Measurements from ENCODE around the gene TCP11L2.

The TCP11L2 gene

DNA sequence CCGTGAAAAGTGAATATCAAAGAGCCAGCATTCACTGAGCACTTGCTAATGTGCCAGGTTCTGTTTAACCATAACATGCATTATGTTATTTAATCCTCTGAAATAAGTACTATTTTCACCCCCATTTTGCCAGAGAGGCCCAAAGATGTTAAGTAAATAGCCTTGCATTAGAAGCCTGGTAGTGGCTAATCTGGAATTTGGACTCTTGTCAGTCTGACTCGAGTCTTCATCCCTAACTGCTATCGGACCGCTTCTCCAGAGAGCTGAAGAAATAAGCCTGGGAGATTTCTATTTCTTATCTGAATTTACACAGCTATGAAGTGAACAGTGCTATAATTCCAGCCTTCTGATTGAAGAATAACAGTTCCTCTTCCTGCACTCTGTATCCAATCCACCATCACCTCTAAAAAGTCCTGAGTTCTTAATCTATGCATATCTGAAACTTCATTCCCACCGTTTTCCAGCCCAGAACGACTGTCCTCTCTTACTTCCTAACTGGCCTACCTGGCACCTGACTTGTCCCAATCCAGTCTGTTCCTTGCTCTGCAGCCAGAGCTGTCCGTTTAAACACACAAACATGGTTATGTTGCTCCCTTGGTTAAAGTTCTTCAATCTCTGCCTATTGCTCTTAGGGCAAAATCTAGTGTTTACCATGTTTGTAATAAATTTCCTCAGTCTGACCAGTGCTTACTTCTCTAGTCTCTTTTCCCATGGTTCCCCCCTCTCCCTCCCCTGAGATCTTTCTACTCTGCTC, 57.3 kb downstream of the TCP11L2 start:
- Histone ChIP-seq H3K27ac (replicated peaks; ENCODE audit: low read length) (no peak overlapping the region), H3K18ac (ENCODE audit: low read length) (no peak overlapping the region), H2BK120ac (ENCODE audit: low read depth, low read length) (no peak overlapping the region), H2AK5ac (ENCODE audit: low read depth, low read length) (no peak overlapping the region), H2BK15ac (ENCODE audit: low read length) (no peak overlapping the region), H3K4ac (ENCODE audit: low read length) (no peak overlapping the region), H3K23ac (ENCODE audit: low read depth, low read length, poor library complexity) (no peak overlapping the region), H3K4me3 (ENCODE audit: low read length in 2 of 2) (no peak overlapping the region), H2BK5ac (ENCODE audit: low read length) (no peak overlapping the region), H2BK12ac (ENCODE audit: low read length) (no peak overlapping the region), H4K8ac (ENCODE audit: low read depth, low read length) (no peak overlapping the region), H3K4me1 (ENCODE audit: control insufficient read depth in 2 of 2, insufficient read depth in 1 of 2, low read depth in 1 of 2, low read length in 2 of 2) (peaks cover 2 to 7% of the 10 kb centered on the region in 2 donors), H3K14ac (ENCODE audit: low read length) (no peak overlapping the region), H3K9ac (ENCODE audit: low read depth, low read length, poor library complexity) (no peak overlapping the region), H3K79me1 (ENCODE audit: low read depth, low read length) (peaks cover 7% of the 10 kb centered on the region), H2AFZ (ENCODE audit: low read length) (no peak overlapping the region), H3K9me3 (replicated peaks in 1 of 2; ENCODE audit: control insufficient read depth in 2 of 2, insufficient read depth in 1 of 2, low read depth in 1 of 2, low read length in 2 of 2) (no peaks in the 10 kb centered on the region), H3K27me3 (ENCODE audit: control insufficient read depth in 3 of 3, insufficient read depth in 3 of 3, low read depth in 1 of 3, low read length in 3 of 3) (no peaks in the 10 kb centered on the region), H3K4me2 (ENCODE audit: insufficient read depth, low read length, poor library complexity, severe bottlenecking) (no peak overlapping the region), H4K91ac (ENCODE audit: low read depth, low read length, poor library complexity) (no peak overlapping the region), H3K36me3 (replicated peaks in 1 of 2; ENCODE audit: control insufficient read depth in 2 of 2, insufficient read depth in 2 of 2, low read length in 2 of 2) (peaks cover 0 to 8% of the 10 kb centered on the region in 2 donors)
- no peak for DNase-seq (ENCODE audit: low spot score)
- WGBS, 2 donors (ENCODE audit: extremely low coverage in 2 of 2, insufficient read length in 2 of 2, insufficient replicate concordance in 1 of 2) = no CpG with 5 or more reads among the region's 7 CpGs

DNA sequence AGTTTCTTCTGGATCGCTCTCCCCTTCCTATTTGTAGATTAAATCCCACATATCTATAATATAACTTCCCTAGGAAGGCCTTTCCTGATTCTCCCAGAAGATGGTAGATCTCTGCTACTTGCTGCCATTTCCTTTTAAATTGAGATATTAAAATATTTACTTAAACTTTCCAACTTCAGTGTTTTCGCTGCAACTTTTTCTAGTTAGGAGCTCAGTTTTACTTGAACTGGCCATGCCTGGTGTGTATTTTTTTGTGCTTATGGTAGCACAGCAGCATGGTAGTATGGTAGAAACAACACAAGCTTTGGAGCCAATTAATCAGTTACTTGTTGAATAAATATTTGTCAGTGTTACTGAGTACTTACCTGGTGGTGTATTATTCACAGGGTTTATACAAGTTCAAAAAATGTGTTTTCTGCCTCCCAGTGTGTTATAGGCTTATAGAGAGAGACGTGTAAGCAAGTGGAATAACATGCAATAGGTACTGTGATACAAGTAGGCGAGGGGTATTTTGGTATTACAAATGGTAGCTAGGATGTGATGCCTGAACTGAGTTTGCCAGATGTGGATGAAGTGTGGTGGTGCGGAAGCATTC, 58.0 kb downstream of the TCP11L2 start:
- no peak overlapping the region for H2BK15ac ChIP-seq (ENCODE audit: low read length)
- H3K4ac ChIP-seq (ENCODE audit: low read length) = no peak overlapping the region
- H3K27ac ChIP-seq (replicated peaks; ENCODE audit: low read length) = no peak overlapping the region
- no peak overlapping the region for H3K4me2 ChIP-seq (ENCODE audit: insufficient read depth, low read length, poor library complexity, severe bottlenecking)
- DNase-seq (ENCODE audit: low spot score) = no peak
- peaks cover 7% of the 10 kb centered on the region for H3K79me1 ChIP-seq (ENCODE audit: low read depth, low read length)
- H3K9ac ChIP-seq (ENCODE audit: low read depth, low read length, poor library complexity) = no peak overlapping the region
- H3K4me3 ChIP-seq (ENCODE audit: low read length in 2 of 2) = no peak overlapping the region
- WGBS, 2 donors (ENCODE audit: extremely low coverage in 2 of 2, insufficient read length in 2 of 2, insufficient replicate concordance in 1 of 2) = no CpG with 5 or more reads among the region's 5 CpGs
- H3K23ac ChIP-seq (ENCODE audit: low read depth, low read length, poor library complexity) = no peak overlapping the region
- H3K4me1 ChIP-seq (ENCODE audit: control insufficient read depth in 2 of 2, insufficient read depth in 1 of 2, low read depth in 1 of 2, low read length in 2 of 2) = peaks cover 2 to 7% of the 10 kb centered on the region in 2 donors
- no peak overlapping the region for H2BK120ac ChIP-seq (ENCODE audit: low read depth, low read length)
- H2BK12ac ChIP-seq (ENCODE audit: low read length) = no peak overlapping the region
- no peak overlapping the region for H2AFZ ChIP-seq (ENCODE audit: low read length)
- H3K9me3 ChIP-seq (replicated peaks in 1 of 2; ENCODE audit: control insufficient read depth in 2 of 2, insufficient read depth in 1 of 2, low read depth in 1 of 2, low read length in 2 of 2) = no peaks in the 10 kb centered on the region
- no peak overlapping the region for H4K91ac ChIP-seq (ENCODE audit: low read depth, low read length, poor library complexity)
- no peak overlapping the region for H2AK5ac ChIP-seq (ENCODE audit: low read depth, low read length)
- no peak overlapping the region for H3K14ac ChIP-seq (ENCODE audit: low read length)
- H4K8ac ChIP-seq (ENCODE audit: low read depth, low read length) = no peak overlapping the region
- H3K36me3 ChIP-seq (replicated peaks in 1 of 2; ENCODE audit: control insufficient read depth in 2 of 2, insufficient read depth in 2 of 2, low read length in 2 of 2) = peaks cover 0 to 8% of the 10 kb centered on the region in 2 donors
- no peak overlapping the region for H2BK5ac ChIP-seq (ENCODE audit: low read length)
- no peaks in the 10 kb centered on the region for H3K27me3 ChIP-seq (ENCODE audit: control insufficient read depth in 3 of 3, insufficient read depth in 3 of 3, low read depth in 1 of 3, low read length in 3 of 3)
- H3K18ac ChIP-seq (ENCODE audit: low read length) = no peak overlapping the region

DNA sequence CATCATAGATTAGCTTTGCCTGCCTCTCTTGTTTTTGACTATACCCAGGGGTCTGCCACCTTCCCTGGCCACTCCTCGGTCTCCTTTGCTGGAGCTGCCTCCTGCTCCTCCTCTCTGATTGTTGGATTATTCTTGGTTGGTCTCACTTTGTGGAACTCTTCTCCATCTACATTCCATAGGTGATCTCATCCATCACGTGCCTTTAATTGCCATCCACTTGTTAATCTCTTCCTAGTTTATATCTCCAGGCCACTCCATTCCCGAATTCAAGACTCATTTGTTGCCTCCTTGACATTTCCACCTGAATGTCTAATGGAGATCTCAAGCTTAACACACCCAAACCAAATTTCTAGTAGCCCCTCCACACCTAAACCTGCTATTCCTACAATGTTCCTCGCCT, 60.4 kb downstream of the TCP11L2 start:
- Histone ChIP-seq H3K9ac (ENCODE audit: low read depth, low read length, poor library complexity) (no peak overlapping the region), H3K23ac (ENCODE audit: low read depth, low read length, poor library complexity) (no peak overlapping the region), H4K8ac (ENCODE audit: low read depth, low read length) (no peak overlapping the region), H3K14ac (ENCODE audit: low read length) (no peak overlapping the region), H3K27ac (replicated peaks; ENCODE audit: low read length) (no peak overlapping the region), H2BK15ac (ENCODE audit: low read length) (no peak overlapping the region), H2BK12ac (ENCODE audit: low read length) (no peak overlapping the region), H3K4me1 (ENCODE audit: control insufficient read depth in 2 of 2, insufficient read depth in 1 of 2, low read depth in 1 of 2, low read length in 2 of 2) (peaks cover 2 to 3% of the 10 kb centered on the region in 2 donors), H3K4ac (ENCODE audit: low read length) (no peak overlapping the region), H2AFZ (ENCODE audit: low read length) (no peak overlapping the region), H2BK5ac (ENCODE audit: low read length) (no peak overlapping the region), H3K36me3 (replicated peaks in 1 of 2; ENCODE audit: control insufficient read depth in 2 of 2, insufficient read depth in 2 of 2, low read length in 2 of 2) (peaks cover 0 to 30% of the 10 kb centered on the region in 2 donors), H3K79me1 (ENCODE audit: low read depth, low read length) (peaks cover 7% of the 10 kb centered on the region), H3K27me3 (ENCODE audit: control insufficient read depth in 3 of 3, insufficient read depth in 3 of 3, low read depth in 1 of 3, low read length in 3 of 3) (no peaks in the 10 kb centered on the region), H2BK120ac (ENCODE audit: low read depth, low read length) (no peak overlapping the region), H3K4me3 (ENCODE audit: low read length in 2 of 2) (no peak overlapping the region), H3K18ac (ENCODE audit: low read length) (no peak overlapping the region), H4K91ac (ENCODE audit: low read depth, low read length, poor library complexity) (no peak overlapping the region), H3K4me2 (ENCODE audit: insufficient read depth, low read length, poor library complexity, severe bottlenecking) (no peak overlapping the region), H2AK5ac (ENCODE audit: low read depth, low read length) (no peak overlapping the region), H3K9me3 (replicated peaks in 1 of 2; ENCODE audit: control insufficient read depth in 2 of 2, insufficient read depth in 1 of 2, low read depth in 1 of 2, low read length in 2 of 2) (no peaks in the 10 kb centered on the region)
- no peak for DNase-seq (ENCODE audit: low spot score)
- no CpG with 5 or more reads among the region's 4 CpGs for WGBS, 2 donors (ENCODE audit: extremely low coverage in 2 of 2, insufficient read length in 2 of 2, insufficient replicate concordance in 1 of 2)

DNA sequence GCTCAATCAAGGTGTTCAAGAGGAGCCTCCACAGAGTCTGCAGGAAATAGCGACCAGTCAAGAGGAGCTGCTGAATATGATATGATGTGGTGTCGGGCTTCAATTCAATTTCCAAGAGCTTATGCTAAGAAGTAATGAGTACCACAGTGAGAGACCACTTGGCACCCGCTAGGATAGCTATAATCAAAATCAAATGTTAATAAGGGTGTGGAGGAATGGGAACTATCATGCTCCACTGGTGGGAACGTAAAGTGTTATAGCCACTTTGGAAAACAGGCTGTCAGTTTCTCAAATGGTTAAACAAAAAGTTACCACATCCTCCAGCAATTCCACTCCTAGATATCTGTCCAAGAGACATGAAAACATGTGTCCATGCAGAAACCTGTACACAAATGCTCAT, 61.7 kb downstream of the TCP11L2 start:
- Histone ChIP-seq H3K14ac (ENCODE audit: low read length) (no peak overlapping the region), H3K4me2 (ENCODE audit: insufficient read depth, low read length, poor library complexity, severe bottlenecking) (no peak overlapping the region), H4K8ac (ENCODE audit: low read depth, low read length) (no peak overlapping the region), H2AK5ac (ENCODE audit: low read depth, low read length) (no peak overlapping the region), H2BK12ac (ENCODE audit: low read length) (no peak overlapping the region), H3K9ac (ENCODE audit: low read depth, low read length, poor library complexity) (no peak overlapping the region), H3K18ac (ENCODE audit: low read length) (no peak overlapping the region), H3K4me3 (ENCODE audit: low read length in 2 of 2) (no peak overlapping the region), H3K9me3 (replicated peaks in 1 of 2; ENCODE audit: control insufficient read depth in 2 of 2, insufficient read depth in 1 of 2, low read depth in 1 of 2, low read length in 2 of 2) (no peaks in the 10 kb centered on the region), H3K23ac (ENCODE audit: low read depth, low read length, poor library complexity) (no peak overlapping the region), H3K36me3 (replicated peaks in 1 of 2; ENCODE audit: control insufficient read depth in 2 of 2, insufficient read depth in 2 of 2, low read length in 2 of 2) (peaks cover 0 to 41% of the 10 kb centered on the region in 2 donors), H3K27me3 (ENCODE audit: control insufficient read depth in 3 of 3, insufficient read depth in 3 of 3, low read depth in 1 of 3, low read length in 3 of 3) (no peaks in the 10 kb centered on the region), H2BK120ac (ENCODE audit: low read depth, low read length) (no peak overlapping the region), H2AFZ (ENCODE audit: low read length) (no peak overlapping the region), H3K79me1 (ENCODE audit: low read depth, low read length) (peaks cover 5% of the 10 kb centered on the region), H3K27ac (replicated peaks; ENCODE audit: low read length) (no peak overlapping the region), H2BK5ac (ENCODE audit: low read length) (no peak overlapping the region), H3K4me1 (ENCODE audit: control insufficient read depth in 2 of 2, insufficient read depth in 1 of 2, low read depth in 1 of 2, low read length in 2 of 2) (no peaks in the 10 kb centered on the region), H3K4ac (ENCODE audit: low read length) (no peak overlapping the region), H4K91ac (ENCODE audit: low read depth, low read length, poor library complexity) (no peak overlapping the region), H2BK15ac (ENCODE audit: low read length) (no peak overlapping the region)
- DNase-seq (ENCODE audit: low spot score) = no peak
- no CpG with 5 or more reads among the region's 4 CpGs for WGBS, 2 donors (ENCODE audit: extremely low coverage in 2 of 2, insufficient read length in 2 of 2, insufficient replicate concordance in 1 of 2)
